ENCODE results near the gene SYT1.

The SYT1 gene

DNA sequence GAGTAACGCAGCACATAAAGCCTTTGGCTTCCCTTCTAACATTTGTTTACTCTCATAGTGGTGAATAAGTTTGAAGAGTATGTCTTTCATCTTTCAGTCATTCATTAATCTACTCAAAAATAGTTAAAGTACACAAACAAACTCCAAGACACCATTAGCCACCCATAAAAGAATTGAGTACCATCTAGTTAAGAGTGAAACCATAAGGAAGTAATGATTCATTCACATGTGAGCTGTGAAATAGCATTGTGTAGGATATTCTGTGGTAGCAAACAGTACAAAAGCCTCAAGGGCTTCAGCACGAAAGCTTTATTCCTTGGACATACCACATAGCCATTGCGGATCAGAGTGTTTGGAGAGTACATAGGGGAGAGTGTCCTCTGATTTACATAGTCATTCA is 13.9 kb downstream of the SYT1 start:
- no peak for DNase-seq
- H3K4me1 Mint-ChIP-seq (ENCODE audit: low read depth in 2 of 2) = no peaks in the 10 kb centered on the region

DNA sequence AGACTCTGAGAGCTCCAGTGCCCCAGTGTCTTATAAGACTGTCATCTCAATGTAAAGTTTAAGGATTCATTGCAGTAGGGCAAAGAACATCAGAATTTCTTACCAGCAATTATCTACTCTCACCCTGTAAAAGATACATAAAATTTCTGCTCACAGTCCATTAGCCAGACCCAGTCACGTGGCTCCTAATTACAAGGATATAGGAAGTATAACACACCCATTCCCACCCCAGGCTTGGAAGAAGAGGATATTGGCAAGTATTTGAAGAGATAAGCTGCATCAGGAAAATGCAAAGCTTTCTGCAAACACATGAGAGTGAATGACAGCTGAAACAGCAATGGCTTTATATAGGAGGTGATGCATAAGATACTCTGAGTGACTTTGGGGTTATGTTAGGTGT is 14.3 kb downstream of the SYT1 start:
- Mint-ChIP-seq H3K27me3 (no peaks in the 10 kb centered on the region), H3K4me3 (no peak overlapping the region), H3K27ac (no peak overlapping the region), H3K9me3 (peaks cover 0 to 5% of the 10 kb centered on the region in 2 donors), H3K4me1 (ENCODE audit: low read depth in 2 of 2) (no peaks in the 10 kb centered on the region), H3K36me3 (ENCODE audit: insufficient read depth) (no peaks in the 10 kb centered on the region)
- no peak for DNase-seq
- ATAC-seq (replicated peaks) = no peak

More for the DNA sequence above, 13.9 kb downstream of the SYT1 start:
- Mint-ChIP-seq H3K9me3 (peaks cover 0 to 5% of the 10 kb centered on the region in 2 donors), H3K27me3 (no peaks in the 10 kb centered on the region), H3K27ac (no peak overlapping the region), H3K36me3 (ENCODE audit: insufficient read depth) (no peaks in the 10 kb centered on the region), H3K4me3 (no peak overlapping the region)
- ATAC-seq (replicated peaks) = no peak

- Mint-ChIP-seq H3K4me1 (ENCODE audit: low read depth in 2 of 2) (no peaks in the 10 kb centered on the region), H3K27me3 (no peaks in the 10 kb centered on the region), H3K9me3 (peaks cover 3 to 5% of the 10 kb centered on the region in 2 donors), H3K27ac (no peak overlapping the region), H3K36me3 (ENCODE audit: insufficient read depth) (no peaks in the 10 kb centered on the region), H3K4me3 (no peak overlapping the region)
- DNase-seq (no peak), ATAC-seq (replicated peaks) (no peak)
These were observed 15.5 kb downstream of the SYT1 start for GRCh38 chr12:78880078-78880477.

DNA sequence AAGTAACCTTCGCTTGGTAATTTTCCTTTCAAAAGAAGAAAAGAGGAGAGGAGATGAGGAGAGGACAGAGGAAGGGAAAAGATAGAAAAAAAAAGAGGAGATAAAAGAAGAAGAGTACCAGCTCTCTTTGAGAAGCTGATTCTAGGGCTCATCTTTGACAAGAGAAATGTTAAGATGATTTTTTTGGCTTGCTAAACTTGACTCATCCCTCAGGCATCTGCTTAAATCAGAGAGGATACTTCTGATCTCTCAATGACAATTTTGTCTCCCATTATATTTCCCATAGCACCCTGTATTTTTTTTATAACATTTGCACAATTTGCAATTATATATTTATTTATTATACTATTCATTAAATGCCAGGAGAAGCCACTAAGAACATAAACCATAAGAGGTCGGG is 17.1 kb downstream of the SYT1 start:
- Mint-ChIP-seq H3K27me3 (no peaks in the 10 kb centered on the region), H3K27ac (no peak overlapping the region), H3K4me1 (ENCODE audit: low read depth in 2 of 2) (no peaks in the 10 kb centered on the region), H3K9me3 (peaks cover 5 to 9% of the 10 kb centered on the region in 2 donors), H3K36me3 (ENCODE audit: insufficient read depth) (no peaks in the 10 kb centered on the region), H3K4me3 (no peak overlapping the region)
- no peak for ATAC-seq (replicated peaks)
- no peak for DNase-seq

DNA sequence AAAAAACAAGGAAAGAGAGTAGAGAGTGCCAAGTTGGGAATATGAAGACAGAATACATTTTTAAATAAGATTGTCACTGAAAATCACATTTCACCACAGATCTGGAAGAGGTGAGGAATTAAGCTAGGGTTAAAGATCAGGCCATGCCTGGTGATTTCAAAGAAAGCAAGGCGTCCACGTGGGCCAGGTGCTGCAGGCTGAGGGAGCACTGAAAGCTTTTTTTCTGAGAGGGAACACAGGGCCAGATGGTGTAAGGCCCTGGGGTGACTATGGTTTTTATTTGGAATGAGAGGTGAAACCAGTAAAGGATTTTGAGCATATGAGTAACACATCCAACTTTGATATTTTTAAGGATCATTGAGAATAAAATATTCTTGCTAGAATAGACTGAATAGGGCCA is 20.9 kb downstream of the SYT1 start:
- DNase-seq (no peak), ATAC-seq (replicated peaks) (no peak)
- Mint-ChIP-seq H3K36me3 (ENCODE audit: insufficient read depth) (no peaks in the 10 kb centered on the region), H3K27ac (no peak overlapping the region), H3K4me3 (no peak overlapping the region), H3K4me1 (ENCODE audit: low read depth in 2 of 2) (no peaks in the 10 kb centered on the region), H3K27me3 (no peaks in the 10 kb centered on the region), H3K9me3 (peaks cover under 1 to 9% of the 10 kb centered on the region in 2 donors)

GRCh38 chr12:78886719-78887407 is 22.3 kb downstream of the SYT1 start:
- DNase-seq (no peak), ATAC-seq (replicated peaks) (no peak)
- H3K36me3 Mint-ChIP-seq (ENCODE audit: insufficient read depth) = no peaks in the 10 kb centered on the region
- no peaks in the 10 kb centered on the region for H3K27me3 Mint-ChIP-seq
- H3K27ac Mint-ChIP-seq = no peak overlapping the region
- H3K4me1 Mint-ChIP-seq (ENCODE audit: low read depth in 2 of 2) = no peaks in the 10 kb centered on the region
- peaks cover 3 to 9% of the 10 kb centered on the region in 2 donors for H3K9me3 Mint-ChIP-seq
- no peak overlapping the region for H3K4me3 Mint-ChIP-seq

DNA sequence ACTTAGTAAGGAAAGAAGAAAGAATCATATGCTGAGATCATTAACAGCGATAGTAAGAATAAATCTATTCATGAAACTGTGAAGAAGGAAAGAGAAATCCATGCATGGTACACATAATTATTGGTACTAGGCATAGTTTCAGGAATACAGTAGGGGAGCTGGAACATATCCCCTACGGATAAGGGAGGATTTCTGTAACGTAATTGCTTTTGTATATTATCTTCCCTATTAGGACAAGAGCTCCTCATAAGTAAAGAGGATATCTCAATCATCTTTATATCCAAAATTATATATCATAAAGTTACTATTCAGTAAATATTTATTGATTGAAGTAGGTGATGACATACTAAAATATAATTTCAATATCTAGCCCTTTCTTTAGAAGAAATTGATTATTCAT is 22.9 kb downstream of the SYT1 start:
- ATAC-seq (replicated peaks) (no peak), DNase-seq (no peak)
- Mint-ChIP-seq H3K4me3 (no peak overlapping the region), H3K9me3 (peaks cover 3 to 9% of the 10 kb centered on the region in 2 donors), H3K27ac (no peak overlapping the region), H3K36me3 (ENCODE audit: insufficient read depth) (no peaks in the 10 kb centered on the region), H3K27me3 (no peaks in the 10 kb centered on the region), H3K4me1 (ENCODE audit: low read depth in 2 of 2) (no peaks in the 10 kb centered on the region)

DNA sequence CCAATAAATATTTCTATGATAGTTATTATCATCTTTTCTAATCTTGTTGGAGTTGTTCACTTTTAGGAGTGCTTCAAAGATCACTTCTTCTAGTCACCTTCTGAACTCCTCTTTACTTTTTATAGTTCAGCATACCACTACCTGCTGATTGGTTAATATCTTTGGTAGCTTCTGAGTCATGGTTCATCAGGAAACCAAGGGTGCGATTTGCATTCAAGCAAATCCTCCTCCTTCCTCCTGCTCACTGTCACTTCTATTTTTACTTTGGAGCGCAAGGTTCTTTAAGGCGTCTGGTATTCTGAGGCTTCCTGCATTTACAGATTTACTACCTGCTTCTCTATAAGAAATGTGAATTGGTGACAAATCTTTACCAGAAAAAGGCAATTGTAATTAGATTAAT is 24.0 kb downstream of the SYT1 start:
- H3K27me3 Mint-ChIP-seq = no peaks in the 10 kb centered on the region
- H3K36me3 Mint-ChIP-seq (ENCODE audit: insufficient read depth) = no peaks in the 10 kb centered on the region
- no peaks in the 10 kb centered on the region for H3K4me1 Mint-ChIP-seq (ENCODE audit: low read depth in 2 of 2)
- no peak overlapping the region for H3K4me3 Mint-ChIP-seq
- ATAC-seq (replicated peaks) (no peak), DNase-seq (no peak)
- H3K27ac Mint-ChIP-seq = no peak overlapping the region
- peaks cover 3 to 9% of the 10 kb centered on the region in 2 donors for H3K9me3 Mint-ChIP-seq

DNA sequence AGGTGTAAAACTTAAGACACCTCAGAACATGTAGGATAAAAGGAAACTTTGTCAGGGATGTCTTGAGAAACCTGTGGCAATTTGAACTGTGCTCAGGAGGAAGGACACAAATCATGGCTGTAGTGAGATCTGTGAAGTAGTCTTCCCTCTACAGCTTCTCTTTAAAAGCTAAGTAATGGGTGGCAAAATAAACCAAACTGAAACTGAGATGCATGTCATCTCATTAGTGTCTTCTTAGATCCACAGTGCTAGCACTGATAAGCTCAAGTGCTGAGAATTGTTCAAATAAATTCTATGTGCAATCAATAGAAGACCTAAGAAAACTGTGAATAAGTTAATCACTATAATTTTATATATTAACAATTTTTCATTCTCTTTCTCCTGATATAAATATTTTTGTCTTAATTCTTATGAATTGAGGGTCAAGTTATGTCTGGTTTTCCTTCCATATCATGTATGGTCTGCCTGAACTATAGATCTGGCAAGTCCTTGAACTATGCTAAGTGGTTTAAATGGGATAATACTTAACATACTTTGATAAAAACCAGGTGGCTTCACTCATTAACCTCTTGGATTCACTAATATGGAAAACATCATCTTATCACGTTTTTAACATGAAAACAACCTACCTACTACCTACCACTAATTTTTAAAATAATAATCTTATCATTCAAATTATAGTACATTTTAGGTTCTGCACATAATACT is 27.2 kb downstream of the SYT1 start:
- no peaks in the 10 kb centered on the region for H3K4me1 Mint-ChIP-seq (ENCODE audit: low read depth in 2 of 2)
- no peaks in the 10 kb centered on the region for H3K36me3 Mint-ChIP-seq (ENCODE audit: insufficient read depth)
- ATAC-seq (replicated peaks) = no peak

DNA sequence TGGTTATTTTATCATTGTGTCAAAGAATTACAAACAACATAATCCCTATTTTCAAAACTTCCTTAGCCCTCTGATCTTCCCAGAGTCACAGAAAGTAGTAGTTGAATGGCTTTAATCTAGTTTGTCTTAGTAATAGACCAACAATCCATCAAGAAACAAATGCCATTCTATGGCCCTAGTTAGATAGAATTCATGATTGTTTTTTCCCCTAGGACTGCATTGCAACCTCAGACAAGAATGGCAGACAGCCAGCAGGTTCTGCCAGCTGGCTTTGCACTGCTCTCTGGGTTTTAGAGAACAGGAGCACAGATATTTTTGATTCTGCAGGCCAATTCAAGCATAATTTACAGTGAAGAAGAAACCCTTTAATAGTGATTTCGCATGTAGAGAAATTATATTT is 33.8 kb downstream of the SYT1 start:
- peaks cover 6 to 7% of the 10 kb centered on the region in 2 donors for H3K9me3 Mint-ChIP-seq
- H3K4me1 Mint-ChIP-seq (ENCODE audit: low read depth in 2 of 2) = no peaks in the 10 kb centered on the region
- H3K4me3 Mint-ChIP-seq = no peak overlapping the region
- H3K27ac Mint-ChIP-seq = no peak overlapping the region
- DNase-seq (no peak), ATAC-seq (replicated peaks) (no peak)
- H3K27me3 Mint-ChIP-seq = no peaks in the 10 kb centered on the region
- no peaks in the 10 kb centered on the region for H3K36me3 Mint-ChIP-seq (ENCODE audit: insufficient read depth)

More for the DNA sequence above, 27.2 kb downstream of the SYT1 start:
- Mint-ChIP-seq H3K4me3 (no peak overlapping the region), H3K27ac (no peak overlapping the region), H3K9me3 (peaks cover 0 to 3% of the 10 kb centered on the region in 2 donors), H3K27me3 (no peaks in the 10 kb centered on the region)
- DNase-seq = no peak

- Mint-ChIP-seq H3K36me3 (ENCODE audit: insufficient read depth) (no peaks in the 10 kb centered on the region), H3K27me3 (no peaks in the 10 kb centered on the region), H3K9me3 (peaks cover 8 to 19% of the 10 kb centered on the region in 2 donors), H3K4me3 (no peak overlapping the region), H3K27ac (no peak overlapping the region), H3K4me1 (ENCODE audit: low read depth in 2 of 2) (no peaks in the 10 kb centered on the region)
- ATAC-seq (replicated peaks) (no peak), DNase-seq (no peak)
These were observed 50.3 kb downstream of the SYT1 start for GRCh38 chr12:78914859-78915331.

GRCh38 chr12:78916845-78917480 is 52.4 kb downstream of the SYT1 start:
- no peaks in the 10 kb centered on the region for H3K36me3 Mint-ChIP-seq (ENCODE audit: insufficient read depth)
- no peak overlapping the region for H3K27ac Mint-ChIP-seq
- no peak for DNase-seq
- no peaks in the 10 kb centered on the region for H3K4me1 Mint-ChIP-seq (ENCODE audit: low read depth in 2 of 2)
- no peak for ATAC-seq (replicated peaks)
- H3K4me3 Mint-ChIP-seq = no peak overlapping the region
- no peaks in the 10 kb centered on the region for H3K27me3 Mint-ChIP-seq
- H3K9me3 Mint-ChIP-seq = peaks cover 4 to 6% of the 10 kb centered on the region in 2 donors

DNA sequence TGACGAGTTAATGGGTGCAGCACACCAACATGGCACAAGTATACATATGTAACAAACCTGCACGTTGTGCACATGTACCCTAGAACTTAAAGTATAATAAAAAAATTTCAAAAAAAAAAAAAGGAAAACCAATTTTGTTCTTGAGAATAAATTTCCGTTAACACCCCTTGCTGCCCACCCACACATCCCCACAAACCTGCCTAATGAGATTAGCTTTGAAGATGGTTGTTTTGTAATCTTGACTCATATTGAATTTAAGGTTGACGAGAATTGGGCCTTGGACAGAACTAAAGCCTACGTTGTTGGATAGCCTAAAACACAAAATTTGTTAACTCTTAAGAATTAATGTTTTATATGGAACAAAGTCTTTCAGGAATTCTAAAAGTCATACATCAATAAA is 52.9 kb downstream of the SYT1 start:
- Mint-ChIP-seq H3K27me3 (no peaks in the 10 kb centered on the region), H3K4me3 (no peak overlapping the region), H3K4me1 (ENCODE audit: low read depth in 2 of 2) (no peaks in the 10 kb centered on the region), H3K36me3 (ENCODE audit: insufficient read depth) (no peaks in the 10 kb centered on the region), H3K27ac (no peak overlapping the region), H3K9me3 (peaks cover under 1 to 4% of the 10 kb centered on the region in 2 donors)
- DNase-seq = no peak
- ATAC-seq (replicated peaks) = no peak

- no peak overlapping the region for H3K4me3 Mint-ChIP-seq
- no peak overlapping the region for H3K27ac Mint-ChIP-seq
- H3K4me1 Mint-ChIP-seq (ENCODE audit: low read depth in 2 of 2) = no peaks in the 10 kb centered on the region
- DNase-seq (no peak), ATAC-seq (replicated peaks) (no peak)
- H3K27me3 Mint-ChIP-seq = no peaks in the 10 kb centered on the region
- H3K36me3 Mint-ChIP-seq (ENCODE audit: insufficient read depth) = no peaks in the 10 kb centered on the region
- peaks cover 0 to 4% of the 10 kb centered on the region in 2 donors for H3K9me3 Mint-ChIP-seq
These were observed 53.7 kb downstream of the SYT1 start for GRCh38 chr12:78918268-78918667.

Data from effector memory CD8-positive, alpha-beta T cell (primary cell).